K562 (cell line): Measurements from ENCODE around the gene PPL.

Experiments used
- ARID4B ChIP-seq: sonication (generic); formaldehyde crosslinking; IDR thresholded peaks from 2 replicates; pipeline ENCODE4 v1.8.0; 2022; ENCODE audit warnings: mild to moderate bottlenecking, missing genetic modification reagents
- BACH1 ChIP-seq: fragments of 200-800 bp; sonication (Bioruptor generic); IDR thresholded peaks from 2 replicates; pipeline ENCODE4 v1.6.1; 2016; ENCODE audit warnings: missing genetic modification characterization, missing compliant biosample characterization
- CEBPB ChIP-seq: fragments of 450-650 bp; IDR thresholded peaks from 2 replicates; pipeline ENCODE4 v1.6.1; 2016; ENCODE audit warnings: missing genetic modification characterization, missing compliant biosample characterization
- CTCF ChIP-seq, 3 experiments: IDR thresholded peaks in 2 of 3; conservative IDR thresholded peaks in 1 of 3; 2 replicates each; pipeline ENCODE4 v1.5.1; 2011 to 2012; ENCODE audit warnings: low read length in 3 of 3, mild to moderate bottlenecking in 3 of 3, control low read depth in 2 of 3, improper control_type of control experiment in 1 of 3, inconsistent platforms in 1 of 3, low read depth in 1 of 3, mixed read lengths in 1 of 3, moderate library complexity in 1 of 3; ENCODE audit not compliant: insufficient read depth in 2 of 3
- EZH2 ChIP-seq: IDR thresholded peaks from 2 replicates; pipeline ENCODE4 v1.6.1; 2012; ENCODE audit warnings: low read depth, mild to moderate bottlenecking, inconsistent platforms, low read length, borderline replicate concordance
- GATAD2A ChIP-seq: fragments of 450-650 bp; IDR thresholded peaks from 2 replicates; pipeline ENCODE4 v1.6.1; 2017
- MTA2 ChIP-seq: fragments of 450-650 bp; IDR thresholded peaks from 2 replicates; pipeline ENCODE4 v1.6.1; 2016; ENCODE audit warnings: low read depth
- NR1H2 ChIP-seq: sonication (generic); formaldehyde crosslinking; IDR thresholded peaks from 2 replicates; pipeline ENCODE4 v1.4.0; 2020; ENCODE audit warnings: mild to moderate bottlenecking, missing genetic modification reagents
- NR4A1 ChIP-seq, 2 experiments: fragments of 250-450 bp in 1 of 2; fragments of 450-650 bp in 1 of 2; sonication (Bioruptor Pico) in 1 of 2; IDR thresholded peaks; 2 replicates each; pipeline versions ENCODE4 v1.4.0 to v1.6.1; 2016 to 2020; ENCODE audit warnings: mild to moderate bottlenecking in 2 of 2, missing compliant biosample characterization in 1 of 2, missing genetic modification characterization in 1 of 2, moderate library complexity in 1 of 2
- SMC3 ChIP-seq: conservative IDR thresholded peaks from 2 replicates; pipeline ENCODE4 v1.6.1; 2011; ENCODE audit warnings: low read depth, low read length, improper control_type of control experiment; ENCODE audit not compliant: insufficient read depth
- SREBF2 ChIP-seq: sonication (generic); formaldehyde crosslinking; IDR thresholded peaks from 2 replicates; pipeline ENCODE4 v1.4.0; 2020; ENCODE audit warnings: mild to moderate bottlenecking, missing genetic modification reagents
- TCFL5 ChIP-seq: fragments of 250-450 bp; sonication (Bioruptor Pico); conservative IDR thresholded peaks from 2 replicates; pipeline ENCODE4 v1.6.1; 2021; ENCODE audit warnings: mild to moderate bottlenecking, moderate library complexity, matching md5 sums
- ZNF639 ChIP-seq, 2 experiments: fragments of 200-800 bp in 1 of 2; sonication (Bioruptor generic) in 1 of 2; sonication (generic) in 1 of 2; formaldehyde crosslinking in 1 of 2; IDR thresholded peaks in 1 of 2; conservative IDR thresholded peaks in 1 of 2; 2 replicates each; pipeline versions ENCODE4 v1.5.0 to v1.6.1; 2016 to 2020; ENCODE audit warnings: missing compliant biosample characterization in 1 of 2, missing genetic modification characterization in 1 of 2, missing genetic modification reagents in 1 of 2

DNA sequence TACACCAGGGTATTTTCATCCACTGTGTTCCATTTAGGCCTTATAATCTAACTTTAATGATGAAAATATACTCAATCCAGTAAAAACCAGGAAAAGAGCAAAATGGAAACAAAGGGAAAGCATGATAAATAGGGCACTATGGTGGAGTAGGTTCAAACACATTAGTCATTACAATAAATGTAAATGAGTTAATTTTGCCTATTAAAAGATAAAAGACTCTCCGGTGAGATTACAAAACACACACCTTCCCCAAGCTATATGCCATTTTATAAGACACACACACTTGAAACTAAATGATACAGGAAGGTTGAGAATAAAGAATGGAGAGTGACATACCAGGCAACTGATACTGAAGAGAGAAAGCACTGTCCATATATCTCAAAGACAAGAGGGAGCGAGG, 10.0 kb downstream of the PPL start:
- no peak for TF ChIP-seq EZH2
- TF ChIP-seq NR4A1 (CRISPR knock-in tag; IDR thresholded peaks at IDR 0.05), result no peak
- no peak for TF ChIP-seq NR4A1 (tag; IDR thresholded peaks at IDR 0.05)
- no peak for TF ChIP-seq SMC3
- TF ChIP-seq ARID4B (CRISPR knock-in tag), result no peak
- TF ChIP-seq GATAD2A, result no peak
- no peak for TF ChIP-seq NR1H2 (CRISPR knock-in tag)
- no peak for TF ChIP-seq CTCF (IDR thresholded peaks at IDR 0.05 in 2 of 3, conservative IDR thresholded peaks at IDR 0.05 in 1 of 3; ENCODE audit: insufficient read depth in 2 of 3, low read depth in 1 of 3, low read length in 3 of 3)
- TF ChIP-seq TCFL5 (CRISPR knock-in tag), result no peak
- no peak for TF ChIP-seq SREBF2 (CRISPR knock-in tag)
- no peak for TF ChIP-seq BACH1 (tag)
- no peak for TF ChIP-seq ZNF639 (CRISPR knock-in tag; conservative IDR thresholded peaks at IDR 0.05 in 1 of 2, IDR thresholded peaks at IDR 0.05 in 1 of 2)
- TF ChIP-seq MTA2, result no peak
- TF ChIP-seq CEBPB, result no peak
